ENCODE results near the gene TPRN. TPM values are rescaled to one million over a fixed set of nuclear protein-coding genes. Genes with fewer than 3 reads are reported as not detected.

Gene TPRN
- total and polyA plus RNA-seq, 2 of the 4 experiments (the other 2 are of a cell fraction), result 1.8 to 5.3 TPM

GRCh38 chr9:137143459-137143858 is 57.1 kb downstream of the TPRN start:
- no peaks in the 10 kb centered on the region; the same call in 1 of the 2 replicates for H4K20me1 ChIP-seq (ENCODE audit: insufficient read depth, low read length)
- no peak overlapping the region for H3K4ac ChIP-seq (ENCODE audit: low read depth, low read length)
- no peak overlapping the region for H2BK15ac ChIP-seq (ENCODE audit: low read depth, low read length)
- ATAC-seq (ENCODE audit: low read depth) (no peak), DNase-seq (no peak)
- peaks cover 47% of the 10 kb centered on the region for H3K27me3 ChIP-seq (ENCODE audit: control insufficient read depth, insufficient read depth, low read length)
- no peak overlapping the region for H3K9ac ChIP-seq (ENCODE audit: low read depth, low read length)
- no peak overlapping the region for H4K91ac ChIP-seq (ENCODE audit: insufficient read depth, low read depth, low read length)
- H2BK120ac ChIP-seq (ENCODE audit: low read depth, low read length), result no peak overlapping the region
- ChIA-PET POLR2A (ENCODE audit: unreplicated experiment) (no interaction called here), CTCF (interaction anchor here (0.6 kb wide), 1 partner anchor 16 kb away, joined by 4 read pairs; no protein-coding TSS in a partner anchor)
- H3K18ac ChIP-seq (ENCODE audit: low read depth, low read length), result no peak overlapping the region
- no peak overlapping the region for H3K4me2 ChIP-seq (ENCODE audit: low read depth, low read length)
- H3K4me3 ChIP-seq (ENCODE audit: insufficient read depth, low read depth, low read length), result no peak overlapping the region
- H3K23ac ChIP-seq (ENCODE audit: low read depth, low read length), result no peak overlapping the region
- no peak overlapping the region for H2AFZ ChIP-seq (replicated peaks; ENCODE audit: low read length, poor library complexity)
- peaks cover 8% of the 10 kb centered on the region; the same call in 1 of the 2 replicates for H3K9me1 ChIP-seq (ENCODE audit: insufficient read depth, low read length)
- no peak overlapping the region for H2AK9ac ChIP-seq (replicated peaks; ENCODE audit: low read depth, low read length, poor library complexity)
- dilution Hi-C loops (cut with HindIII; ENCODE audit: low sequenced_read_pairs, unreplicated experiment), result no loop called here
- no peak overlapping the region for H3K14ac ChIP-seq (replicated peaks; ENCODE audit: low read depth, low read length)
- intact Hi-C loops (cut with micrococcal nuclease), result no loop called here
- H2BK20ac ChIP-seq (ENCODE audit: low read depth, low read length), result no peak overlapping the region
- H3K79me1 ChIP-seq (ENCODE audit: low read depth in 1 of 2, low read length in 2 of 2), result no peaks in the 10 kb centered on the region
- WGBS, 2 experiments (ENCODE audit: extremely low coverage in 2 of 2, insufficient read length in 1 of 2), result no CpG with 5 or more reads among the region's 4 CpGs
- TF ChIP-seq RCOR1 (IDR thresholded peaks at IDR 0.05; ENCODE audit: insufficient replicate concordance, low read length) (no peak), USF2 (IDR thresholded peaks at IDR 0.05; ENCODE audit: low read depth, low read length) (no peak)
- H2AK5ac ChIP-seq (ENCODE audit: low read depth, low read length), result no peak overlapping the region
- no peak overlapping the region for H3K27ac ChIP-seq (ENCODE audit: insufficient read depth, low read length)
- no peaks in the 10 kb centered on the region for H3K36me3 ChIP-seq (ENCODE audit: control insufficient read depth, insufficient read depth, low read length)
- no peak overlapping the region for H4K5ac ChIP-seq (ENCODE audit: low read depth, low read length)
- BruUV-seq (replicated peaks), result no TSS peak
- H4K8ac ChIP-seq (ENCODE audit: low read depth in 2 of 2, low read length in 2 of 2), result no peak overlapping the region
- in situ Hi-C loops (cut with MboI; ENCODE audit: low sequenced_read_pairs), result no loop called here
- H3K56ac ChIP-seq (ENCODE audit: extremely low read depth, insufficient read depth, low read length), result no peak overlapping the region
- H2BK5ac ChIP-seq (ENCODE audit: low read depth, low read length, poor library complexity, severe bottlenecking), result no peak overlapping the region
- no peaks in the 10 kb centered on the region; the same call in 1 of the 2 replicates for H3K4me1 ChIP-seq (ENCODE audit: control insufficient read depth, insufficient read depth, low read length)
- H3K9me3 ChIP-seq (ENCODE audit: control insufficient read depth, insufficient read depth, low read length), result no peaks in the 10 kb centered on the region
